Natural killer cell treated with Interleukin-12 subunit alpha and Interleukin-12 subunit beta and Interleukin-15 and Interleukin-18, amount 100 ng/mL, for 72 hours (primary cell): Measurements from ENCODE around the gene FAM13A. TPM values are rescaled to one million over a fixed set of nuclear protein-coding genes. Genes with fewer than 3 reads are reported as not detected.
"Not testable (repeated sequence)": the region's sequence is repeated elsewhere in the genome, so short reads cannot be mapped to it uniquely, and the experiment has no call there.

ENCODE experiments used
- ATAC-seq, 2 donors: fragments of 150-1000 bp; cut with Tn5 transposase in 1 of 2; sonication (Bioruptor Pico), chemical (Tn5 transposase) in 1 of 2; 2 replicates each; pipeline ENCODE4 v1.10.0; 2021
- DNase-seq: peaks from one replicate; pipeline ENCODE4 v3.0.0; 2022; ENCODE audit warnings: low spot score
- H3K27ac Mint-ChIP-seq, 2 donors: 1 replicate in 1 of 2; 2 replicates in 1 of 2; pipeline ENCODE4 v1.8.0; 2022; ENCODE audit warnings: mixed read lengths in 2 of 2, mild to moderate bottlenecking in 1 of 2, moderate library complexity in 1 of 2
- H3K27me3 Mint-ChIP-seq, 2 donors: 1 replicate in 1 of 2; 2 replicates in 1 of 2; pipeline ENCODE4 v1.8.0; 2022; ENCODE audit warnings: mixed read lengths in 2 of 2
- H3K36me3 Mint-ChIP-seq: one replicate; pipeline ENCODE4 v1.8.0; 2022; ENCODE audit warnings: mixed read lengths
- H3K4me1 Mint-ChIP-seq, 2 donors: 1 replicate in 1 of 2; 2 replicates in 1 of 2; pipeline ENCODE4 v1.8.0; 2022; ENCODE audit warnings: low read depth in 2 of 2, mixed read lengths in 2 of 2, mild to moderate bottlenecking in 1 of 2
- H3K4me3 Mint-ChIP-seq: one replicate; pipeline ENCODE4 v1.8.0; 2022; ENCODE audit warnings: mixed read lengths
- H3K9me3 Mint-ChIP-seq: 2 replicates; pipeline ENCODE4 v1.8.0; 2022; ENCODE audit warnings: mixed read lengths
- total RNA-seq, 2 donors: library from RNA; stranded (reverse); gene quantifications; one replicate each; pipeline ENCODE4 v1.2.3, GENCODE V29; 2022

Gene FAM13A
- total RNA-seq, 2 donors from 2014 or later, result 0.73 to 2.1 TPM

DNA sequence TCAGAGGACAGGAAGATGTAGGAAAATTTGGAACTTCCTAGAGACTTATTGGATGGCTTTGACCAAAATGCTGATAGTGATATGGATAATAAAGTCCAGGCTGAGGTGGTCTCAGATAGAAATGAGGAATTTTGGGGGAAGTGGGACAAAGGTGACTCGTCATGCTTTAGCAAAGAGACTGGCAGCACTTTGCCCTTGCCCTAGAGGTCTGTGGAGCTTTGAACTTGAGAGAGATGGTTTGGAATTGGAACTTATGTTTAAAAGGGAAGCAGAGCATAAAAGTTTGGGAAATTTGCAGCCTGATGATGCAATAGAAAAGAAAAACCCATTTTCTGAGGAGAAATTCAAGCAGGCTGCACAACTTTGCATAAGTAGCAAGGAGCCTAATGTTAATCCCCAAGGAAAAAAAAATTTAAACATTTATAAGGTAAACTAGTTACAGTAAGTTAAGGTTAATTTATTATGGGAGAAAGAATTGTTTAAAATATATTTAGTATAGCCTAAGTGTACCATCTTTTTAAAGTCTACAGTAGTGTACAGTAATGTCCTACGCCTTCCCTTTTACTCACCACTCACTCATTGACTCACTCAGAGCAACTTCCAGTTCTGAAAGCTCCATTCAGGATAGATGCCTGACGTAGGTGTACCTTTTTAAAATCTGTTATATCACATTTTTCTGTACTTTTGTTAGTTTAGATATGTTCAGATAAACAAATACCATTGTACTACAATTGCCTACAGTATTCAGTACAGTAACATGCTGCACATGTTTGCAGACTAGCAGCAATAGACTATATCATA is 101.2 kb downstream of the FAM13A start:
- Mint-ChIP-seq H3K4me3 (no peak overlapping the region), H3K9me3 (no peaks in the 10 kb centered on the region), H3K27ac (no peak overlapping the region), H3K36me3 (no peaks in the 10 kb centered on the region), H3K4me1 (peaks cover 2 to 4% of the 10 kb centered on the region in 2 donors), H3K27me3 (peaks cover 2 to 17% of the 10 kb centered on the region in 2 donors)
- DNase-seq (no peak), ATAC-seq (no peak)

DNA sequence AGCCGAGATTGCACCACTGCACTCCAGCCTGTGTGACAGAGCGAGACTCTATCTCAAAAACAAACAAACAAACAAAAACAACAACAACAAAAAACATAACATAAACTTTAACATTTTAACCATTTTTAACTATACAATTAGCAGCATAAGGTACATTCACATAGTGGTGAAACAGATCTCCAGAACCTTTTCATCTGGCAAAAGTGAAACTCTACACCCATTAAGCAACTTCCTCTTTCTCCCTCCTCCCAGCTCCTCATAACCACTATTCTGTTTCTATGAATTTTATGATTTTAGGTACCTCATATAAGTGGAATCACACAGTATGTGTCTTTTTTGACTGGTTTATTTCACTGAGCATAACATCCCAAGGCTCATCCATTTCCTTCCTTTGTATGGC is 103.6 kb downstream of the FAM13A start:
- no peaks in the 10 kb centered on the region for H3K9me3 Mint-ChIP-seq
- peaks cover 0 to 9% of the 10 kb centered on the region in 2 donors for H3K27me3 Mint-ChIP-seq
- H3K36me3 Mint-ChIP-seq, result no peaks in the 10 kb centered on the region
- H3K27ac Mint-ChIP-seq, result no peak overlapping the region
- no peak overlapping the region for H3K4me3 Mint-ChIP-seq
- H3K4me1 Mint-ChIP-seq, result peaks cover 2 to 4% of the 10 kb centered on the region in 2 donors
- DNase-seq, result no peak
- ATAC-seq, result no peak

DNA sequence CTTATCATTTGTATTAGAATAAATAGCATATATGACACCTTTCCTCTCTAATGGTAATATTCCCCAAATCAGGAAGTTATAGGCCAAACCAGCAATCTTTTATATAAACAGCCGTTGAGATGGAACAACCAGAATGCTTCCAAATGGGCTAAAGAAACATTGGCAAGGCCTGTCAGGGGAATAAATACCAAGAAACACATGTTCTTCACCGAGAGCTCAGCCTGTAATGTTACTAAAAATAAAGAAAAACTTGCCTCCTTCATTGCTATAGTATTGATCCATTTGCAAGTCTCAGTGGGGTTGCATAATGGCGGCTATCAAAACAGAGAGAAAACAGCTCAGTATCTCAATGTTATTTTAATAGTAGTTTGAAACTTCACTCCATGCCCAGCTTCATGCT is 104.9 kb downstream of the FAM13A start:
- H3K4me1 Mint-ChIP-seq, result peaks cover 2 to 4% of the 10 kb centered on the region in 2 donors
- no peak overlapping the region for H3K4me3 Mint-ChIP-seq
- DNase-seq (no peak), ATAC-seq (no peak)
- H3K9me3 Mint-ChIP-seq, result no peaks in the 10 kb centered on the region
- H3K36me3 Mint-ChIP-seq, result no peaks in the 10 kb centered on the region
- H3K27ac Mint-ChIP-seq, result no peak overlapping the region
- peaks cover 0 to 8% of the 10 kb centered on the region in 2 donors for H3K27me3 Mint-ChIP-seq

DNA sequence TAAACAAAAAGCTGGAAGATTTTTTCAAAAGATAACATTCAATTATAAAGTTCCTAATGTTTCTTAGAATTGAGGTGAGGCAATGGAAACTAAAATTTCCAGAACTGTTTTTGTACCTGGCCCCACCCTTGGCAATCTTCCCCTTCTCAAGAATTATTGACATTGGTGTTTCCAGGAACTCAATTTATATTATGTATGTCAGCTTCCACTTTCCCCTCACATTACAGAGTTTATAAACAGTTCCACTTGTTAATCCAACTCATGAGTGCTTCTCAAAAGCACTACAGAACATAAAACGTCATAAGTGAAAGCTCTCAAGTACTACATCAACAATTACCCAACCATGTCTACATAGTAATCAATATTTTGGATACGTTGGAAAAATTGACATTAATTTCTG is 107.4 kb downstream of the FAM13A start:
- DNase-seq (no peak), ATAC-seq (no peak)
- H3K27me3 Mint-ChIP-seq, result peaks cover 0 to 7% of the 10 kb centered on the region in 2 donors
- H3K27ac Mint-ChIP-seq, result no peak overlapping the region
- H3K9me3 Mint-ChIP-seq, result no peaks in the 10 kb centered on the region
- peaks cover 2 to 4% of the 10 kb centered on the region in 2 donors for H3K4me1 Mint-ChIP-seq
- H3K4me3 Mint-ChIP-seq, result no peak overlapping the region
- no peaks in the 10 kb centered on the region for H3K36me3 Mint-ChIP-seq

DNA sequence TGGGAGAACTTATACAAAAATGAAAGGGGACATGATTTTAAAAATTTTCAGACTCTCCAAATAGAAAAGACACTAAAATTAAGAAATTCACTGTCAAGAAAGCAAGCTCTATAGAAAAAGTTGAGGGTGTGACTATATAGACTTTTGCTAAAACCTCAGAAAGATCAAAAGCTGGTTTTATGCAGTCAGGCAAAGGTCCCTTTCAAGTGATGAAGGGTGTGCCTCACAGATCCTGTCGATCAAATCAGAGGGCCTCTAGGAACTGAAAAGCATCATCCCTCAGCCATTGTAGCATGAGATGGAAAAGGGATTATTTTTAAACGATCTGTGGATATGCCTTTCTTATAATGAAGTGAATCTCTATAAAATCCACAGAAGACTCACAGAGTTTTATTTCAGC is 116.5 kb downstream of the FAM13A start:
- Mint-ChIP-seq H3K36me3 (no peaks in the 10 kb centered on the region), H3K27ac (no peak overlapping the region), H3K4me1 (no peaks in the 10 kb centered on the region), H3K27me3 (no peaks in the 10 kb centered on the region), H3K9me3 (no peaks in the 10 kb centered on the region), H3K4me3 (no peak overlapping the region)
- ATAC-seq, result no peak
- DNase-seq, result no peak

DNA sequence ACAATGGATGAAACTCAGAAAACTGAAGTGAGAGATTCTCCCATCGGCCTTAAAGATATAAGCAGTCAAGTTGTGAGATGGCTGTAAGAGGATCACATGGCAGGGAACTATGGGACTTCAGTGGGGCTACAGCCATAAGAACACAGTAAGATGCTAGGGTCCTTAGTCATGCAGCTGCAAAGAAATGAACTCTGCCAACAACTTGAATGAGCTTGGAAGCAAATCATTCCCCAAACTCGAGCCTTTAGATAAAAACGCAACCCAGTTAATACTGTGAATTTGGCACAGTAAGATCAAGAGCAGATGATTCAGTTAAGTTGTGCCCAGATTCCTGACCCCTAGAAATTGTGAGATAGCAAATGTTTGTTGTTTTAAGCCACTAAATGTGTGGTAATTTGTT is 117.3 kb downstream of the FAM13A start:
- no peaks in the 10 kb centered on the region for H3K27me3 Mint-ChIP-seq
- ATAC-seq, result no peak

DNA sequence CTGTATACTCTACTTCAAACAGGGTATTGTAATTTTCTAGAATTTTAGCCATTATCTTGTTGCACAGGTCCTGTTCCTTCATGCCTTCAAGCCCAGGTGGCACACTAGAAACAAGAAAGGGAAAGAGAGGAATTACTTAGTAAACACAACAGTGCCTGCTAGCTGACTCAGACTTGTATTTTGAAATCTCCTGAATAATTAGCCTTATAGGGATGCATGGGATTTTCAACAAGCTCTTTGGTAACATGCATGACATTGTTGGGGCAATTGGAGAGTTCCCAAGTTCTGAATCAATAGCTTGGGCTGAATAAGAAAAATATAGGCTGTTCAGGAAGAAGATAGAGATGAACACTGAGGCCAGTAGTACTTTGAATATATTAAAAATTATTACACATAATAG is 118.8 kb downstream of the FAM13A start:
- Mint-ChIP-seq H3K27ac (no peak overlapping the region), H3K27me3 (peaks cover 0 to 8% of the 10 kb centered on the region in 2 donors), H3K36me3 (no peaks in the 10 kb centered on the region), H3K4me1 (no peaks in the 10 kb centered on the region), H3K9me3 (no peaks in the 10 kb centered on the region), H3K4me3 (no peak overlapping the region)
- ATAC-seq (no peak), DNase-seq (no peak)

More for the DNA sequence above, 117.3 kb downstream of the FAM13A start:
- Mint-ChIP-seq H3K36me3 (no peaks in the 10 kb centered on the region), H3K9me3 (no peaks in the 10 kb centered on the region), H3K4me1 (no peaks in the 10 kb centered on the region), H3K27ac (no peak overlapping the region), H3K4me3 (no peak overlapping the region)
- DNase-seq, result no peak

DNA sequence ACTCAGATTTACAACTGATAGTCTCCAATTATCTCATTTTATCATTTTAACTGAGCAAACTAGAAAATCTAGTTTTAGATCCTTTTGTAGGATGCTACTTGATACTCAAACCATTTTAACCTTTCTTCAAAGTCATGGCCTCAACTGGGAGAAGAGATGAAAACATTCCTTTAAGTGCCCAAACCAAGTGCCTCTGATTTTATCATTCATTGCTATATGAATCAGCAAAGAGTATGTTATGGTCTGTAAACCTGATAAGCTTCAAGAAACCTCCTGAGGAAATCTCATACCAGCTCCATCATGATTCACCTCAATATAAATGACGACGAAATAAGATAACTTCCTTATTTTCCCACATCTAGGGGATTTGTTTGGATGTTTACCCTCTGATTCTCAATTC is 119.9 kb downstream of the FAM13A start:
- H3K9me3 Mint-ChIP-seq, result no peaks in the 10 kb centered on the region
- H3K36me3 Mint-ChIP-seq, result no peaks in the 10 kb centered on the region
- DNase-seq (no peak), ATAC-seq (no peak)
- no peaks in the 10 kb centered on the region for H3K4me1 Mint-ChIP-seq
- no peak overlapping the region for H3K4me3 Mint-ChIP-seq
- no peak overlapping the region for H3K27ac Mint-ChIP-seq
- peaks cover 0 to 8% of the 10 kb centered on the region in 2 donors for H3K27me3 Mint-ChIP-seq

DNA sequence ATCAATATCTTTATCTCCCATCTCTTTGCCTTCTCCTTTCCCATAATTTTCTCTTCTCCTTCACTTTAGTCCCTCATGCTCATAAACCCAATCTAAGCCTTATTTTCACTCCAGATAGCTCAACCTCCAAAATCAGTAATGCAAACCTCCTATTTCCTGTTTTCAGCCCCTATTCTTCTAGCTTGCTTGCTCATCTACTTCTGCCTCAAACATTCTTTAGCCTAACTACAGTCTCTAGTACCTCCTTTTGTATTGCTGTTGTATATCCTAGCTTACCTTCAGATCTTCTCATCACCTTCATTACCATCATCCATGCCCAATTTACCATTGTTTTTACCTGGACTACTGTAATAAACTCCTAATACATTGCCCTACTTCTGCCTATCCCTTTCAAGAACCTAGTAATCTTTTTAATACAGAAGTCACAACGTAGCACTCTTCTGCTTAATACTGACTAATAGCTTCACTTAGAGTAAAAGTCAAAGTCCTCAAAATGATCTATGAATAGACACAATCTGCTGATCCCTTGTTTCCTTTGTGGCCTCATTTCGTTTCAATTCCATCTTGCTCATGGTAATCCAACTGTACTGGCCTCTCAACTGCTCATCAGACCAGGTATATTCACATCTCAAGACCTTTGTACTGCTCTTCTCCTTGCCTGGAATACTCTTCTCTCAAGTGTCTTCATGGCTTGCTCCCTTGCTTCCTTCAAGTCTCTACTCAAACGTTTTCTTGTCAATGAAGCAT is 123.4 kb downstream of the FAM13A start:
- Mint-ChIP-seq H3K36me3 (no peaks in the 10 kb centered on the region), H3K27ac (no peak overlapping the region), H3K4me1 (peaks cover 0 to 4% of the 10 kb centered on the region in 2 donors), H3K9me3 (no peaks in the 10 kb centered on the region), H3K27me3 (peaks cover 0 to 13% of the 10 kb centered on the region in 2 donors), H3K4me3 (no peak overlapping the region)
- ATAC-seq, result no peak
- no peak for DNase-seq

DNA sequence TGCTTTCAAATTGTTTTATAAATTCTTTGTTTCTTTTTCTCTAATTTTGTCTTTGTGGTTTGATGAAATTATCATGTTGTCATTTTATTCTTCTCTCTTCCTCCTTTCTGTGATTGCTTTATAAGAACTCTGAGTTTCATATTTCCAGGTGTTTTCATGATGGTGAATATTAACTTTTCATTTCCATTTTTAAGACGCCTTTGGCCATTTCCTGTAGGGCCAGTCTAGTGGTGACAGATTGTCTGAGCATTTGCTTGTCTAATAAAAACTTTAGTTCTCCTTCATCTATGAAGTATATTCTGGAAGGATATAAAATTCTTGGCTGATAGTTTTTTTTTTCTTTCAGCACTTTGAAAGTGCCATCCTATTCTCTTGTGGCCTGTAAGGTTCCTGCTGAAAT is 128.1 kb downstream of the FAM13A start:
- no peak for DNase-seq
- no peak for ATAC-seq
- peaks cover 0 to 4% of the 10 kb centered on the region in 2 donors for H3K4me1 Mint-ChIP-seq
- H3K27ac Mint-ChIP-seq, result no peak overlapping the region
- H3K9me3 Mint-ChIP-seq, result no peaks in the 10 kb centered on the region
- H3K36me3 Mint-ChIP-seq, result no peaks in the 10 kb centered on the region
- H3K27me3 Mint-ChIP-seq, result peaks cover 0 to 14% of the 10 kb centered on the region in 2 donors
- no peak overlapping the region for H3K4me3 Mint-ChIP-seq

DNA sequence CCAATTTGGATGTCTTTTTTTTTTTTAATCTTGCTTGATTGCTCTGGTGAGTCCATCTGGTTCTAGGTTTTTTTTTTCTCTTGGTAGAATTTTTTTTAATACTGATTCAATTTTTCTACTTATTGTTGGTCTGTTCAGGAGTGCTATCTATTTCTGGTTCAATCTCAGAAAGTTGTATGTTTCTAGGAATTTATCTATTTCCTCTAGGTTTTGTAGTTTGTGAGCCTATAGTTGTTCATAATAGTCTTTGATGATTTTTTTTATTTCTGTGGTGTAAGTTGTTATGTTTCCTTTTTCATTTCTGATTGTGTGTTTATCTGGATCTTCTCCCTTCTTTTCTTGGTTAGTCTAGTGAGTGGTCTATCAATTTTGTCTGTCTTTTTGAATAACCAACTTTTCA is 129.6 kb downstream of the FAM13A start:
- DNase-seq (no peak), ATAC-seq (no peak)
- H3K9me3 Mint-ChIP-seq, result no peaks in the 10 kb centered on the region
- no peak overlapping the region for H3K27ac Mint-ChIP-seq
- peaks cover 0 to 4% of the 10 kb centered on the region in 2 donors for H3K4me1 Mint-ChIP-seq
- no peak overlapping the region for H3K4me3 Mint-ChIP-seq
- no peaks in the 10 kb centered on the region for H3K36me3 Mint-ChIP-seq
- H3K27me3 Mint-ChIP-seq, result peaks cover 0 to 7% of the 10 kb centered on the region in 2 donors

DNA sequence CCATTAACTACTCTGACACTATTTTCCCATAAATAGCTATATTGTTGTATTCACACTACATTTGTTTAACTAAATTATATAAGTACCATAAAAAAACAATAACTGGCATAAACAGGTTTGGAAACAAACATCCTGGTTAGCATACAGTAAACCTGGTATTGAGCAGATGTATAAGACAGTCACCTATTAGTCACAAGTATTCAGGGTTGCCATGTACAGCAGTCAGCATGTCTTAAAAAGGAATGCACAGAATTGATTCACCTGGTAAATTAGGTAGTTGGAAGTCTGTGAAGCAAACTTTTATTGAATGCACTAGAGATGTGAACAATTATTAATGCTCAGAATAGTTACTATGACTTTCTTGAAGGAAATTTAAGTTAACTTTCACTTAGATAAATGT is 137.9 kb downstream of the FAM13A start:
- H3K36me3 Mint-ChIP-seq, result no peaks in the 10 kb centered on the region
- H3K9me3 Mint-ChIP-seq, result no peaks in the 10 kb centered on the region
- no peaks in the 10 kb centered on the region for H3K4me1 Mint-ChIP-seq
- H3K27me3 Mint-ChIP-seq, result peaks cover 0 to 8% of the 10 kb centered on the region in 2 donors
- H3K4me3 Mint-ChIP-seq, result no peak overlapping the region
- DNase-seq, result no peak
- no peak for ATAC-seq
- no peak overlapping the region for H3K27ac Mint-ChIP-seq

DNA sequence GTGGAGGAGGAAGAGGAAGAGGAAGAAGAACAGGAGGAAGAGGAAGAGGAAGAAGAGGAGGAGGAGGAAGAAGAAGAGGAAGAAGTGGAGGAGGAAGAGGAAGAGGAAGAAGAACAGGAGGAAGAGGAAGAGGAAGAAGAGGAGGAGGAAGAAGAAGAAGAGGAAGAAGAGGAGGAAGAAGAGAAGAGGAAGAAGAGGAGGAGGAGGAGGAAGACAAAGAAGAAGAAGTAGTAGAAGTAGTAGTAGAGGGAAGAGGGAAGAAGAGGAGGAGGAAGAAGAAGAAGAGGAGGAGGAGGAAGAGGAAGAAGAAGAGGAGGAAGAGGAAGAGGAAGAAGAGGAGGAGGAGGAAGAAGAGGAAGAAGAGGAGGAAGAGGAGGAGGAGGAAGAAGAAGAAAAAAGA is 143.8 kb downstream of the FAM13A start:
- not testable (repeated sequence) for H3K4me1 Mint-ChIP-seq, H3K27me3 Mint-ChIP-seq, DNase-seq, H3K27ac Mint-ChIP-seq, ATAC-seq, H3K36me3 Mint-ChIP-seq, H3K4me3 Mint-ChIP-seq, H3K9me3 Mint-ChIP-seq
